ENCODE measurements around the gene CDX2.

- TF ChIP-seq CTCF (conservative IDR thresholded peaks at IDR 0.05): no peak
- TF ChIP-seq ZFX (IDR thresholded peaks at IDR 0.05): no peak
Observed at GRCh38 chr13:27928353-27928804, 40.7 kb downstream of the CDX2 start.
